Right lobe of liver (tissue), 4 donors: ENCODE measurements around the gene SIRPA.

ENCODE experiments used
- POLR2A ChIP-seq: fragments of 450-650 bp; IDR thresholded peaks from one replicate; pipeline ENCODE4 v1.6.1; 2017; ENCODE audit warnings: antibody characterized with exemption, mild to moderate bottlenecking
- TF ChIP-seq, protein P1 (sequence below), 4 donors: fragments of 200-600 bp in 3 of 4; fragments of 450-650 bp in 1 of 4; IDR thresholded peaks; one replicate each; pipeline versions ENCODE4 v1.5.1 to v1.8.0; 2016 to 2022; ENCODE audit warnings: antibody characterized with exemption in 4 of 4, mild to moderate bottlenecking in 2 of 4
- donor health status: DM: no; HTN: no; CAD: no.
- donor health status: DM: no; HTN: no; CAD: no.
- donor health status: DM: no; HTN: yes; CAD: no.

DNA sequence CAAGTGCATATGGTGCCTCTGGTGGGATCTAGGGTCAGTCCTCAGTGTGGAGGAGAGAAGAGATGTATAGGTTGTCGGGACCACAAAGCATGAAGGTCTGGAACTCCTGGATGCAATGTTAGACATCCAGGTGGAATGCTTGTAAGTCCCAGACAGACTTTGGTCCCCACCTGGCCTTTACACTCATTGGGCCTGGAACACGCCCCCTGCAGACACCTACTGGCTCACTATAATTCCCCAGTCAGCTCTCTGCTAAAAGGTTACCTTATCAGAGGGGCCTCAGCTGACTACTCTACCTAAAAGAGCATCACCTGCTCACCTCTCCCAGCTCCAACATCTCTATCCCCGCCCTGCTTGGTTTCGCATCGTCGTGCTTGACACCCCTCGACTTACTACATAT is 41.7 kb upstream of the SIRPA start:
- TF ChIP-seq, protein P1, sequence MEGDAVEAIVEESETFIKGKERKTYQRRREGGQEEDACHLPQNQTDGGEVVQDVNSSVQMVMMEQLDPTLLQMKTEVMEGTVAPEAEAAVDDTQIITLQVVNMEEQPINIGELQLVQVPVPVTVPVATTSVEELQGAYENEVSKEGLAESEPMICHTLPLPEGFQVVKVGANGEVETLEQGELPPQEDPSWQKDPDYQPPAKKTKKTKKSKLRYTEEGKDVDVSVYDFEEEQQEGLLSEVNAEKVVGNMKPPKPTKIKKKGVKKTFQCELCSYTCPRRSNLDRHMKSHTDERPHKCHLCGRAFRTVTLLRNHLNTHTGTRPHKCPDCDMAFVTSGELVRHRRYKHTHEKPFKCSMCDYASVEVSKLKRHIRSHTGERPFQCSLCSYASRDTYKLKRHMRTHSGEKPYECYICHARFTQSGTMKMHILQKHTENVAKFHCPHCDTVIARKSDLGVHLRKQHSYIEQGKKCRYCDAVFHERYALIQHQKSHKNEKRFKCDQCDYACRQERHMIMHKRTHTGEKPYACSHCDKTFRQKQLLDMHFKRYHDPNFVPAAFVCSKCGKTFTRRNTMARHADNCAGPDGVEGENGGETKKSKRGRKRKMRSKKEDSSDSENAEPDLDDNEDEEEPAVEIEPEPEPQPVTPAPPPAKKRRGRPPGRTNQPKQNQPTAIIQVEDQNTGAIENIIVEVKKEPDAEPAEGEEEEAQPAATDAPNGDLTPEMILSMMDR (IDR thresholded peaks at IDR 0.05) = no peak
- TF ChIP-seq POLR2A = no peak
